Kidney (tissue), 14 donors: ENCODE measurements around the gene SLC9A1. TPM values are rescaled to one million over a fixed set of nuclear protein-coding genes. Genes with fewer than 3 reads are reported as not detected.
A peak's percentile ranks its signal among the peaks of the same experiment; 100 is the strongest.

Experiments used
- DNase-seq, 5 donors: peaks; one replicate each; pipeline ENCODE4 v3.0.0-alpha.2; 2013 to 2020
- FAIRE-seq: peaks from 2 replicates; lab custom pipeline; 2012; peaks lifted over from hg19 to GRCh38; lab: Jason Lieb, UNC
- H3K27ac ChIP-seq, 2 donors: one replicate each; pipeline ENCODE4 v1.7.0; 2013; ENCODE audit warnings: low read depth in 2 of 2, low read length in 2 of 2, inconsistent platforms in 1 of 2
- H3K27me3 ChIP-seq: one replicate; pipeline ENCODE4 v1.7.1; 2013; ENCODE audit warnings: low read length, inconsistent platforms; ENCODE audit not compliant: control insufficient read depth, insufficient read depth
- H3K36me3 ChIP-seq, 3 donors: one replicate each; pipeline versions ENCODE4 v1.7.0 to v1.7.1; 2013; ENCODE audit warnings: low read length in 3 of 3, control low read depth in 1 of 3, inconsistent platforms in 1 of 3; ENCODE audit not compliant: insufficient read depth in 3 of 3, control insufficient read depth in 2 of 3
- H3K4me1 ChIP-seq, 3 donors: one replicate each; pipeline versions ENCODE4 v1.7.0 to v1.7.1; 2013; ENCODE audit warnings: low read length in 3 of 3, inconsistent platforms in 1 of 3, low read depth in 1 of 3; ENCODE audit not compliant: control insufficient read depth in 2 of 3, insufficient read depth in 2 of 3
- H3K4me3 ChIP-seq, 3 donors: one replicate each; pipeline versions ENCODE4 v1.7.0 to v1.8.1; 2013; ENCODE audit warnings: low read length in 3 of 3, control low read depth in 1 of 3, inconsistent platforms in 1 of 3
- H3K9ac ChIP-seq, 3 donors: one replicate each; pipeline versions ENCODE4 v1.7.0 to v1.7.1; 2013; ENCODE audit warnings: low read length in 3 of 3, control low read depth in 1 of 3, inconsistent platforms in 1 of 3
- H3K9me3 ChIP-seq, 3 donors: one replicate each; pipeline versions ENCODE4 v1.7.0 to v1.7.1; 2013; ENCODE audit warnings: low read length in 3 of 3, control low read depth in 1 of 3, inconsistent platforms in 1 of 3; ENCODE audit not compliant: control insufficient read depth in 2 of 3, insufficient read depth in 1 of 3
- CTCF ChIP-seq: IDR thresholded peaks from 3 replicates; pipeline ENCODE4 v1.5.1; 2012; ENCODE audit warnings: mild to moderate bottlenecking, moderate library complexity, borderline replicate concordance; ENCODE audit not compliant: insufficient read depth; ENCODE audit errors: extremely low read depth
- intact Hi-C: fragments of 100-400 bp; cut with DNase I; formaldehyde crosslinking; loops from one replicate; pipeline ENCODE4 v1.11.1; 2022
- polyA plus RNA-seq: library from polyadenylated mRNA; stranded (reverse); fragments of 350-450 nt; fragmentation: Illumina TruSeq; extraction: RNeasy Lipid Tissue Mini Kit (QIAGEN cat#74804); gene quantifications from one replicate; pipeline ENCODE4 v1.2.3, GENCODE V29; 2014; ENCODE audit warnings: low read depth, low replicate concordance; ENCODE audit not compliant: insufficient read depth
- total RNA-seq: library from RNA; stranded (reverse); fragmentation: NEBNext Ultra II Directional; extraction: Animal tissue kit (Norgen Biotek cat#: 25700); gene quantifications from one replicate; pipeline ENCODE4 v1.2.1, GENCODE V29; 2021
- donor health status: control.
- donor health status: control.
- donor health status: control.
- donor health status: control.
- donor health status: control.
- donor health status: DM: yes; HTN: yes; CAD: no.
- donor health status: Normal renal cell carcinoma (clear cell type).

SLC9A1 gene
- total and polyA plus RNA-seq, 2 donors from 2014 or later: 19.3 to 29.8 TPM

GRCh38 chr1:27141266-27142003 is 13.5 kb downstream of the SLC9A1 start:
- H3K36me3 ChIP-seq: no peaks in the 10 kb centered on the region
- TF ChIP-seq CTCF: no peak
- no peak for FAIRE-seq
- peaks cover 0 to 50% (median 21%) of the 10 kb centered on the region in 3 donors for H3K4me1 ChIP-seq
- peak overlapping the region in 1 of 2 donors; percentile 57 for H3K27ac ChIP-seq
- intact Hi-C loops: no loop called here
- H3K9ac ChIP-seq: no peak overlapping the region
- no peak overlapping the region for H3K4me3 ChIP-seq
- no peaks in the 10 kb centered on the region for H3K9me3 ChIP-seq
- peak in 2 of 5 donors; percentile 57 to 85 for DNase-seq
- H3K27me3 ChIP-seq: no peaks in the 10 kb centered on the region

- TF ChIP-seq CTCF: no peak
- H3K9ac ChIP-seq: no peak overlapping the region
- H3K4me3 ChIP-seq: no peak overlapping the region
- intact Hi-C loops: no loop called here
- peaks cover 0 to 42% (median 25%) of the 10 kb centered on the region in 3 donors for H3K4me1 ChIP-seq
- no peaks in the 10 kb centered on the region for H3K36me3 ChIP-seq
- no peak overlapping the region for H3K27ac ChIP-seq
- DNase-seq (no peak), FAIRE-seq (no peak)
- H3K27me3 ChIP-seq: no peaks in the 10 kb centered on the region
- H3K9me3 ChIP-seq: no peaks in the 10 kb centered on the region
Measured at GRCh38 chr1:27139980-27140379, 14.9 kb downstream of the SLC9A1 start.

- peak overlapping the region in 1 of 2 donors; percentile 17 for H3K27ac ChIP-seq
- H3K9me3 ChIP-seq: no peaks in the 10 kb centered on the region
- no peak overlapping the region for H3K9ac ChIP-seq
- no peak for DNase-seq
- no peak for FAIRE-seq
- intact Hi-C loops: no loop called here
- TF ChIP-seq CTCF: no peak
- no peaks in the 10 kb centered on the region for H3K36me3 ChIP-seq
- no peak overlapping the region for H3K4me3 ChIP-seq
- peaks cover 0 to 35% (median 18%) of the 10 kb centered on the region in 3 donors for H3K4me1 ChIP-seq
- H3K27me3 ChIP-seq: no peaks in the 10 kb centered on the region
Measured at GRCh38 chr1:27138927-27139326, 16.0 kb downstream of the SLC9A1 start.
